SW480 (cell line): Measurements from ENCODE around the gene C10orf53.

Source experiments
- DNase-seq: peaks from one replicate; pipeline ENCODE4 v3.0.0-alpha.2; 2016; ENCODE audit warnings: low spot score

The C10orf53 gene

GRCh38 chr10:49679480-49679893, at the start of gene C10orf53:
C10orf53 (plus strand) TSS chr10:49679651; CDS start chr10:49679698, 47 bp downstream.
- peak; percentile 67 for DNase-seq

- no peak for DNase-seq
Measured at GRCh38 chr10:49631975-49632374, 47.5 kb upstream of the C10orf53 start.

- DNase-seq, result peak; percentile 44
Measured at GRCh38 chr10:49632406-49633317, 46.8 kb upstream of the C10orf53 start.

GRCh38 chr10:49633327-49634068, 46.0 kb upstream of the C10orf53 start:
- no peak for DNase-seq

GRCh38 chr10:49634069-49634660, 45.3 kb upstream of the C10orf53 start:
- DNase-seq, result no peak

- no peak for DNase-seq
Measured at GRCh38 chr10:49642311-49642710, 37.1 kb upstream of the C10orf53 start.

- DNase-seq, result no peak
Measured at GRCh38 chr10:49643241-49644034, 36.0 kb upstream of the C10orf53 start.

GRCh38 chr10:49644035-49644646, 35.3 kb upstream of the C10orf53 start:
- DNase-seq, result no peak

GRCh38 chr10:49645417-49645816, 34.0 kb upstream of the C10orf53 start:
- no peak for DNase-seq

- DNase-seq, result no peak
Measured at GRCh38 chr10:49645871-49646870, 33.3 kb upstream of the C10orf53 start.

GRCh38 chr10:49647554-49647953, 31.9 kb upstream of the C10orf53 start:
- no peak for DNase-seq

- DNase-seq, result no peak
Measured at GRCh38 chr10:49647985-49648795, 31.3 kb upstream of the C10orf53 start.

- DNase-seq, result no peak
Measured at GRCh38 chr10:49649294-49649693, 30.2 kb upstream of the C10orf53 start.

- DNase-seq, result no peak
Measured at GRCh38 chr10:49649936-49650723, 29.3 kb upstream of the C10orf53 start.

GRCh38 chr10:49650724-49651034, 28.8 kb upstream of the C10orf53 start:
- no peak for DNase-seq

GRCh38 chr10:49651039-49651835, 28.2 kb upstream of the C10orf53 start:
- no peak for DNase-seq

- DNase-seq, result no peak
Measured at GRCh38 chr10:49651917-49652316, 27.5 kb upstream of the C10orf53 start.
